GM23248 (cell line): Measurements from ENCODE around the gene KCTD7.
"Not testable (repeated sequence)": the region's sequence is repeated elsewhere in the genome, so short reads cannot be mapped to it uniquely, and the experiment has no call there.

Experiments
- EZH2 ChIP-seq: fragments of 200-600 bp; sonication (generic); IDR thresholded peaks from 2 replicates; pipeline ENCODE4 v1.6.1; 2018; ENCODE audit warnings: antibody characterized with exemption, mild to moderate bottlenecking; ENCODE audit not compliant: insufficient read depth, poor library complexity, severe bottlenecking
- EZH2phosphoT487 ChIP-seq: fragments of 200-600 bp; sonication (generic); IDR thresholded peaks from 2 replicates; pipeline ENCODE4 v1.6.1; 2018; ENCODE audit warnings: antibody characterized with exemption, moderate library complexity, mild to moderate bottlenecking, low read depth; ENCODE audit not compliant: insufficient read depth

- not testable (repeated sequence) for TF ChIP-seq EZH2, EZH2phosphoT487
Measured at GRCh38 chr7:66673124-66673640, 44.5 kb downstream of the KCTD7 start.
